HPDE6-E6E7 (cell line): ENCODE data around the gene NOS2.
"Not testable (repeated sequence)": the region's sequence is repeated elsewhere in the genome, so short reads cannot be mapped to it uniquely, and the experiment has no call there.

ENCODE experiments used
- DNase-seq: peaks from one replicate; pipeline ENCODE4 v3.0.0; 2011; ENCODE audit warnings: missing footprints; ENCODE audit errors: extremely low spot score

The NOS2 gene

DNA sequence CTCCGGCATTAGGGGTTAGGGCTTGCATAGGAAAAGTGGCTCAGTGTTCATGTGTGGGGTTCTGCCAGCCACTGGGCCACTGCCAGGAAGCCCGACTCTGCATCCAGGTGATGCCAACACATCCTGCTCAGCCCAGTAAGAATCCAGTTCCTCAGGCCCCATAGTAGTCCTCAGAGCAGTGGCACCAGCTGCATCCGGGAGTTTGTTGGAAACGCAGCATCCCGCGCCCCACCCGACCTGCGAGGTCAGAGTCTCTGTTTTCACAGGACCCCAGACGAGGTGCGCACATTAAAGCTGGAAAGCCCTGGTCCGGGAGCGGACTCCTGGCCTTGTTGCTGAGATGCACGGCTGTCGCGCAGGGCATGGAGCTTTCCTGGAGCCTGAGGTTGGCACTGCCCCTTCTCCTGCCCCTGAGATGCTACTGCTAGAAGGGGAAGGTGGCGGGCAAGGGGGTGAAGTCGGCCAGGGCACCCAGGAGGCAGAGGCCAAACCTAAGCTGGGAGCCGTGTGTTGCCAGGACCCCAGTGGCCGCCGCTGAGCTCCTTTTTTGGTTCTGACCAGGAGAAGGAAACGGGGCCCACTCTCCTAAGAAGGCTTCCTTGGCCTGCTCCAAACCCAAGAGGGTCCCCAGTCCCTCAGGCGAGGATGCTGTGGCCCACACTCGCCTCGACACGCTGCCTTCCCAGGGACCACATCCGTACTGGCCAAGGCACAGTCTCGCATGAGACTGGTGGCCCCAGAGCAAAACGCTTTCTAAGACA, 44.4 kb downstream of the NOS2 start:
- no peak for DNase-seq

DNA sequence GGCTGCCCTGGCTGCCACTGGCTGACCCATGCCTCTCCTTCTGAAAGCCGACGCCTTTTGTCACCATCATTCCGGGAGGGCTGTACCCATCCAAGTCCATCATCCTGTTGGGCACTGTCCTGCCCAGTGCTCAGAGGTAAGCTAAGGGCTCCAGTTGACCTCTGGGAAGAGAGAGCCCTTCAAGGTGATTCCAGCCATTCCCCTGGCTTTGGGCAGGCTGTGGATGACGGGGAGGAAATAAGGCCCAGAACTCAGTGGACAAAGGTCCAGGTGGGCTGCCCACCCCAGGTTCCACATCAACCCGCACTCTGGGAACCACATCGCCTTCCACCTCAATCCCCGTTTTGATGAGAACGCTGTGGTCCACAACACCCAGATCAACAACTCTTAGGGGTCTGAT, 45.8 kb downstream of the NOS2 start:
- DNase-seq, result no peak

DNA sequence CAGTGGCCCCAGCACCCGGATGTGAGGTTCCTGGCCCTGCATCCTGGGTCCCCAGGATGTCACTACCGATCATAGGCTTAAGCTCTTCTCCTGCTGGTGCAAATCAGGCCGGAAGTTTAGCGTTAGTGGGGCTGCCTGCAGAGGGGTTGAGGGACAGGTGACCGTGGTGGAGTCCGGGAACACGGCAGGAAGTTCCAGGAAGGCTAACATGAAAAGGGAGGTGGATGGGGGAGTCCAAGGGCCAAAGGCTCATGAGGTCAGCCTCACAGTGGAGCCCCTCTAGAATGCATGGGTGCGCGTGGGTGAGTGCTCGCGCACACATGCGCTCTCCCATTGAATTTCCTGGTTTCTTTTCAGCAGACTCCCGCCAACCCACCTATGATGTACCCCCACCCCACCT, 46.6 kb downstream of the NOS2 start:
- DNase-seq, result not testable (repeated sequence)

DNA sequence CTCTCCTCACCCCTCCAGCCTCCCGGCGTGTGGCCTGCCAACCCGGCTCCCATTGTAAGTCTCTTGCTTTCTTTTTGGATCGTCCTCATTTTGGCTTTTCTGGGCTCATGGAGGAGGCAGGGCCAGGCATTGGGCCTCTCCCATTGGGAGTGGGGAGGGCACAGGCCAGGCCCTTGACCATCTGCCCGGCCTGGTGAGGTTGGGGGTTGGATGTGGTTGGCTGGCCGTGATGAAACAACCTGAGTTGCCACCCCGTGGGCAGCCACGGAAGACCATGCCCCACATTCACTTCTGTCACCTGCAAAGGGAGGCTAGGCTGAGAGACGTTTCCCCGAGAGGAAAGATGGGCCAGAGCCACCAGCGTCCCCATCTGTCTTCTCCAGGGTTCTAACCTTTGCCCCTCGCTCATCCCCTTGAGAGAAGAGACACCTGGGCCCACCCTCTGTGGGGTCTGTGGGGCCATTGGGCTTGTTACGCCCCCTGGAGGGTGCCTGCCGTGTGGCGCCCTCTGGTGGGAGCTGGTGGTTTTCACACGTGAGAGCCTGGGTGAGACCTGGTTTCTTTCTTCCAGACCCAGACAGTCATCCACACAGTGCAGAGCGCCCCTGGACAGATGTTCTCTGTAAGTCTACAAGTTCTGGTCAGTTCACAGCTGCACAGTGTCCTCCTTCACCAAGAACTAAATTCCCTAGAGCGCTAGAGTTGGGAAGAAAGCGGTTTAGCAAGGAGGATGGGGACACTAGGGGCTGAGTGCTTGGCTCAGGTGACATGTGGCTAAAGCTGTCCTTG, 47.3 kb downstream of the NOS2 start:
- DNase-seq, result not testable (repeated sequence)

DNA sequence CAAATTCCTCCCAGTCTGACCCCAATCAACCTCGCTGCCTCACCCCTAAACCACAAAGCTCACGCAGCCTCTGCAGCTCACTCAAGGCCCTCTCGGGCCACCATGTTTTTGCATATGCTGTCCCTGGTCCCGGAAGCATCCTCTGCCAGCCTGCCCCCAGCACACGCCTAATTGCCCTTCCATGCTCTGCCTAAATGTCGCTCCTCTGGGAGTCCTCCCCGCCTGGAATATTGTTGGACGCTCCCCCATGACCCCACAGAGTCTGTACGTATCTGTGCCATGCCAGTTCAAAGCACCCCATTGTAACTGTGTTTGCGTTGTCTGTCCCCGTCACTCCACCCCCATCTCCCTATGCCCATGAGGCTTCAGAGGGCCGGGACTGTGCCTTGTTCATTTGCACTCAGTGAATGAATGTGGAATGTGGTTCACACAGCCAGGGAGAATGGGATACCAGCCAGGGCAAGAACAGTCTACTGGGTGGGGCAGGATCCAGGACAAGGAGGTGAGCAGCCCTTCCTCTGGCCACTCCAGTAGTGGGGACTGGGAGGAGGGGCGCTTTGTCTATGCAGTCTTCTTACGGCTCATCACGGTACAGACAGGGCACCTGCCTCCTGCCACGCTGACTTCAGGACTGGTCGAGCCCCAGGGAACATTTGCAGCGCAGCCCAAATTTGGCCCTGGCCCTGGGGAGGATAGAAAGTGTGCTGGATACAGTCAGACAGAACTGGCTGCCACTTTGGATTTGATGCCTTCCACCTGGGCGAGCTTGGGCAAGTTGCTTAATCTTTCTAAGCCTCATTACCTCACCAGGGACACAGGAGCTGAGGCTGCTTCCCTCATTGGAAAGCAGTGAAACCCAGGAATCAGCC, 48.5 kb downstream of the NOS2 start:
- DNase-seq, result no peak

DNA sequence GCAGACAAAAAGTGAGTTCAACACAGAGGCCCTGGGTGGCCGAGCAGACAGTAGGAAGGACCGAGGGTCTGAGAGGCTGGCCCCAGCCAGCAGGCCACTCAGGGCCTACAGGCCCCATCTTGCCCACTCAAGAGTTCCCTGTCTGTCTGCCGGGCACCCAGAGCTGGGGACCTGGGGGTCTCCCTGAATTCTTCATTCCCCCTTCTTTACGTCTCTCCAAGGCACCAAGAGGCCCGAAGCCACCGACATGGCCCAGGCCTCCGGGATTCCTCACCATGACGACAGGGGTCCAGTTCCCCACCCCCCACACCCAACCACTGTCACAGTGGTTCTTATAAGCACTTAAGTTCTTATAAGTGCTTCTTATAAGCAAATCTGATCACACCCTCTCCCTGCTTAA, 49.2 kb downstream of the NOS2 start:
- no peak for DNase-seq

DNA sequence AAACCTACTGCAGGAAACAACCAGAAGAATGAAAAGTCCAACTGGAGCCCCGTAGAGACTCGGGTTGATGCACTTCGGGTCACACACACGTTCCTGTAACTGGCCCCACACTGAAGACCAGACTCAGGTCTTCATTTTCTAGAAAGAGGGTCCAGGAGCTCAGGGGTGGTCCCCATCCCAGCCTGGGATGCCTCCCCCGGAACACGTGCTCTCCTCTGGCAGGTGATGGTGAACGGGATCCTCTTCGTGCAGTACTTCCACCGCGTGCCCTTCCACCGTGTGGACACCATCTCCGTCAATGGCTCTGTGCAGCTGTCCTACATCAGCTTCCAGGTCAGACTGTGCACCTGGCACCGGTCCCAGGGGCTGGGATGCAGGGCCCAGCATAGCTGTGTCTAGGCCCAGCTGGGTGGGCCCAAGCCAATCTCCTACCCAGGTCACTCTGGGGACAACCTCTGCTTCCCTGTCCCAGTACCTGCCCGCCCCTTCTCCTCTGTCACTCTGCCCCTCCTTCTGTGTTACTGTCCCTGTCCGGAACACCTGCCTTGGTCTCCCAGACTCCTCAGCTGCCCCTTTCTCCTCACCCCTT, 50.7 kb downstream of the NOS2 start:
- DNase-seq, result not testable (repeated sequence)

DNA sequence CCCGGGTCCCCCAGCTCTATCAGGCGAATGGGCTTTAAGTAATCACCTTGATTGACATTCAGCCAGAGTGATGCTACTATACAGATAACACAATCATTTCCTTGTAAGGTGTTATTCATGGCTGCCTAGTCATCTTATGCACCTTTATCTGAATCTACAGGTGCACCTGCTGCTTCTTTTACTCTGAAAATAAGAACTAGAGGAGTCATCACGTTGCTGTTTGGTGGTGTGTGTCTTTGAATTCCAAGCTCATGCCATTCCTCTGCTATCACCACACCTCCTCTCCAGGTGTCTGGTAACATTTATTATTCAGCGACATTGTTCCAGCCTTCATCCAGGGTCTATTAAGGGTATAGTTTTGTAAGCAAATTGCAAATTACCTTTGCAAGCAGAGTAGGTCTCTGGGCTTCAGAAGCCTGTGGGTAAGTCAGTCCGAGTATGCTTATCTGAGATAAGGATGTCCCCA, 51.9 kb downstream of the NOS2 start:
- no peak for DNase-seq

DNA sequence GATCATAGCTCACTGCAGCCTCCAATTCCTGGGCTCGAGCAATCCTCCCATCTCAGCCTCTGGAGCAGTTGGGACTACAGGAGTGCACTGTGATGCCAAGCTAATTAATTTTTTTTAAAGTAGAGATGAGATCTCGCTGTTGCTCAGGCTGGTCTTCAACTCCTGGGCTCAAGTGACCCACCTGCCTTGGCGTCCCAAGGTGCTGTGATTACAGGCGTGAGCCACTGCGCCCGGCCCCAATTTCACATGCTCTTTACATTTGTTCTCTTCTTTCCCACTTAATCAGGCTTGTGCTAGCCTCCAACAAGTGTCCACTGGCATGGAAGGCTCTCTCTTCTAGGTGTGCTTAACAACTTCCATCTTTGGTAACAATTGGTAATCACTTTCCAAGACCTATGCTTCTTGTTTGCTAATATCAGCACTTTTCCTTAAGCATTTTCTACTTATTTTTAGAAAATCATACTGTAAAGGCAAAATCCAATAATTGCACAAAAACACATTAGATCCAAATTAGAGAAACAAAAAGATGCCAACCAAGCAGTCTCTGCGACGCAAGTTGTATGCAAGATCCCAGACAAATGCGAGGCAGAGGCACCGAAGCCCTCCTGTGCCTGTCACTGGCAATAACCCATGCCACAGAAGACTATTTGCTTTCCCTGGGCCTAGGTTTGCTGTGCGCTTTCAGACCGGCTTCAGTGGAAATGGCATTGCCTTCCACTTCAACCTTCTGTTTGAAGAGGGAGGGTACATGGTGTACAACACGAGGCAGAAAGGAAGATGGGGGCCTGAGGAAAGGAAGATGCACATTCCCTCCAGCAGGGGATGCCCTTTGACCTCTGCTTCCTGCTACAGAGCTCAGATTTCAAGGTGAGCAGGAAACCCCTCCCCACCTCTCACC, 52.6 kb downstream of the NOS2 start:
- no peak for DNase-seq

DNA sequence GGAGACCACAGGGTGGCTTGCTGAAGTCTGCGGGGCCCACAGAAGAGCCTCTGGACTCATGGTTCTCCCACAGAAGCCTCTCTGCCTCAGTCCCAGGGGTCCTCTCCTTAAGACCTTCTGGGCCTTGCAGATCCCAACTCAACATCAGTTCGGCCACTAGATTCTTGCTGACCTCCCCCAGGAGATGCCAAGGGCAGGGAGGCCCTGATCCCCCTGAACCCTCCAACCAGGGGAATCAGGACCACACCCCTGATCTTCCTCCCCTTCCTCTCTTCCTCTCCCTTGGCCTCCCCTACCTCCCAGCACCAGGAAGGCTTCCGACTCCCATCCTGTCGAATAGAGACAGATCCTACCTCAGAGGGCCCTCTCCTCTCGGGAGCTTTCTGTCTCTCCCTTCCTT, 53.4 kb downstream of the NOS2 start:
- no peak for DNase-seq

DNA sequence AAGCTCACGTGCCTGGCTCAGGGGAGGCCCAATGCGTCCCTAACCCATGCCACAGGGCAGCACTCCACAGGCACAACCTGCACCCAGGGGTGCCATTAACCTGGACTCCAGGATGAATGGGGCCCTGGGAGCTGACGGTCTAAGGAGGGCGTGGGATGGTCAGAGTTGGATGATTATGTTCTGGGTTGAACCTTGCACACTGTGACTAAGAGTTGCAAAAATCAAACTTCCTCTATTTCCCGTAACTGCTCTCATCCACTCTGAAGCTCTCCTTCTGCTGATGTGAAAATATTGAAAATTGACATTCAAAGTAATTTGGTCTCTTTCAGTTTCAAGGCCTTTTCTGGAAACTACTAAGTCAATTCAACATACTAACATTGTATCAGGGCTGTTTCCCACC, 54.0 kb downstream of the NOS2 start:
- not testable (repeated sequence) for DNase-seq

DNA sequence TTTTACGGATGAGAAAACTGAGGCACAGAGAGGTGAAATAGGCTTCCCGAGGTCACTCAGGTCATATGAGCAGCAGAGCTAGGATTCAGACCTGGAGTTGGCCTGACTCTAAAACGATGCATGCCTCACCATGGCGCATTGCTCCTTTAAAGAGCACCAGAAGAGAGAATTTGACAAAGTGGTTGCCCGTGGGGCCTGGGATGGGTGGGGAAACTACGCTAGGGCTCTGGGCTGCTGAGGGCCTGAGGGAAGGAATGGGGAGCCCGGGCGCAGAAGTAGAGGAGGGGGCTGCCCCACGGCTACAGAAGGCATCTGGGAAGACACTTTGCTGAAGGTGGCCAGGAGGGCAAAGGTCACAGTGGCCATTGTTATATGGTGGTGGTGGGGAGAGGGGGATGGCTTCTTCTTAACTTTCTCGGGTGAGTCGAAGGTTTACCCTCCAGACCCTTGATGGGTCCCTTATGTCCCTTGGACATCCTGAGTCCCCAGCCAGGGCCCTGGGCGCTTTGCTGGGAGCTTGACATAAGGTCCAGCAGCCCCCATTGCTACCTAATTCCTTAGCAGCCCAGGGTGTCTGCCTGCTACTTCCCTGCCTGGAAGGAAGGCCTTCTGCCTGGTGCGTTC, 55.0 kb downstream of the NOS2 start:
- DNase-seq, result not testable (repeated sequence)

DNA sequence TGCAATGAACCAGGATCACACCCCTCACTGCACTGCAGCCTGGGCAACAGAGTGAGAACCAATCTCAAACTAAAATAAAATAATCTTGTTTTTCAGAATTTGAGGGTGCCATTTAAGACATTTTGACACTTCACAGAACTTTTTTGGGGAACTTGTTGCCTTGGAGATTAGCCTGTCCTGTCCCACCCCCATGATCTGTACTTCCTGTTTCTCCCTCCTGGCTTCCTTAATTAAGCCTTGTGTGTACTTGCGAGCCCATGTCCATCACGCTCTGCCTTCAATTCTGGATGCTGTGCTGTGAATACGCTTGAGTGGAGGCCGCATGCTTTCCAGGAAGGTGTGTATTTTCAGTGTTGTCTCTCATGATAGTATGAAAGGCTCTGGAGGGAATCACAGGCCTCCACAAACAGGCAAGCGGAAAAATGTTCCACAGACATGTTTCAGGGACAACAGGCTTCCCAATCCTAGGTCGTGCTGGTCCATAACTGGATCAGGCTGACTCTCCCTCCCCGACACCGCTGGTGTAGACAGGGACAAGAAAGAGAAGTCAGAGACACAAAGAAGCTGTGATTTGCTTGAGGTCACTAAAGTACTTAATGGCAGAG, 56.9 kb downstream of the NOS2 start:
- DNase-seq, result no peak

DNA sequence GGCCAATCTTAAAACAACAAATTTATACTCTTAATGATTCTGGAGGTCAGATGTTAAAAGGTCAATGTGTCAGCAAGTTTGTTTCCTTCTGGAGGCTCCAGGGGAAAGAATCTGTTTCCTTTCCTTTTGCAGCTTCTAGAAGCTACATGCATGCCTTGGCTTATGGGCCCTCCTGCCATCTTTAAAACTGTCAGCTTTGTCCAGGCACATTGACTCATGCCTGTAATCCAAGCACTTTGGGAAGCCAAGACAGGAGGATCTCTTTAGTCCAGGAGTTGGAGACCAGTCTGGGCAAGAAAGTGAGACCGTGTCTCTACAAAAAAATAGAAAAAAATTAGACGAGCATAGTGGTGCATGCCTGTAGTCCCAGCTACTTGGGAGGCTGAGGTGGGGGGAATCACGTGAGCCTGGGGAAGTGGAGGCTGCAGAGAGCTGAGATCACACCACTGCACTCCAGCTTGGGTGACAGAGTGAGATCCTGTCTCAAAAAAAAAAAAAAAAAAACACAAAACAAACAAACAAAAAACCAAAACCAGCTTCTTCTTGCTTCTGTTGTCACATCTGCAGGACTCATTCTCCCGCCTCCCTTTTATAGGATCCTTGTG, 58.3 kb downstream of the NOS2 start:
- no peak for DNase-seq

DNA sequence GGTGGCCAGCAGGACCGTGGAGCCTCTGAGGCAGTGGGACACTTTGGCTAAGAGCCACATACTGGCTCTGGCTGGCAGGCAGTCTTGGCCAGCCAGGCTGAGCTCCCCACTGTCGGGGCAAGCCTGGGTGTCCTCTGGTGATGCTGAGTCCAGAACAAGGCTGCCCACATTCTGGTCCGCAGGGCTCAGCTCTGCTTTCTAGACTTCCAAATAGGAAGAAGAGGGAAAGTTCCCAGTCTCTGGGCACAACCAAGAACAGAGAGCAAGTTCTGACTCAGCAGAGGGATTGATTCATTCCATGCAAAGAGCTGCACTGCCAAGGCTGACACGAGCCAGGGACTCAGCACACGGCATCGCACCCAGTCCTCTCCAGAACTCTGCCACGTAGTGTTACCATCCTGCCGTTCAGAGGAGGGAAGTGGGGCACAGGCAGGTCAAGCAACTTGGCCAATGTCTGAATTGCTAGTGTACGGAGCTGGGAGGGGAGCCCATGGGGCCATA, 58.9 kb downstream of the NOS2 start:
- DNase-seq, result no peak

DNA sequence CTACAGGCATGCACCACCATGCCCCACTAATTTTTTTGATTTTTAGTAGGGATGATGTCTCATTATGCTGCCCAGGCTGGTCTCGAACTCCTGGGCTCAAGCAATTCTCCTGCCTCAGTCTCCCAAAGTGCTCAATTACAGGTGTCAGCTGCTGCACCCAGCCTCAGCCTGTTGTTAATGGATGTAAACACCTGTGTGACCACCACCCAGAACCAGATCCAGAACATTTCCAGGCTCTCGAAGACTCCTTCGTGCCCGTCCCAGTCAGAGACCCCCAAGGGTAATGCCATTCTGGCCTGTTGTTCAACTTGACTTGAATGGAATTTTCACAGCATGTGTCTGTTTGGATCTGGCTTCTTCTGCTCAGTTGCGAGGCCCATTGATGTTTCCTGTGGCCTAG, 59.8 kb downstream of the NOS2 start:
- DNase-seq, result not testable (repeated sequence)

DNA sequence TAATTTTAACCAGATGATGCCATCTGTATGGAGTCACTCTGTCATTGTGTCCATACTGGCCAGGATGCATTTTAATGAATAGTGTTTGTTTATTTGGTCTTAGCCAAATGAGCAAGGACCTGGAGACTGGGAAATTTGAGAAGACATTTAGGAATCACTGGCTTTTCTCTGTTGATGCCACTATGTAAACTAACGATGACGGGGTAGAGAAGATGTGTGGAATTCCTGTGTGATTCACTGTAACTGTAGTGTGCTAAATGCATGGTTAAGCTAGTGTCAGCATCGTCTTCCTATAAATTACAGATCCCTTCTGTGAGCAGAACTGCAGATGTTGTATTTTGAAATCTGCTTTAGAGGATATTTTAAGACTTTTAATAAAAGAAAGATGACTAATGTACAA, 66.6 kb downstream of the NOS2 start:
- no peak for DNase-seq

DNA sequence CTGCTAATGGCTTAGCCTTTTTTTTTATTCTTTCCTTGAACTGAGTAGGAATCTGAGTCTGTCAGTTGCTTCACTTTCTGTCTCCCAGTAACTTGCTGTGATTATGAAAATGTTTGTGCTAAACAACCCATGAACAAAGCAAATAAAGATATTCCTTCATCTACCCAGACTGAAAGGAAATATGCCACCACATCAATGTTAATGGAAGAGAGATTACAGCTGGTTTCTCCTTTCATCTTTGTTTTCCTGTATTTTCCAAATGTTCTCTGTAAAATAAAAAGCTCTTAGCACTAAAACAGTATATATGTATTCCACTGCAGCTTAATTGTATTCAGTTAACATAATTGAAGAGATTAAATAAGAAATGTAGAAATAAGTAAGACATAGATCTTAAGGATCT, 67.6 kb downstream of the NOS2 start:
- not testable (repeated sequence) for DNase-seq

DNA sequence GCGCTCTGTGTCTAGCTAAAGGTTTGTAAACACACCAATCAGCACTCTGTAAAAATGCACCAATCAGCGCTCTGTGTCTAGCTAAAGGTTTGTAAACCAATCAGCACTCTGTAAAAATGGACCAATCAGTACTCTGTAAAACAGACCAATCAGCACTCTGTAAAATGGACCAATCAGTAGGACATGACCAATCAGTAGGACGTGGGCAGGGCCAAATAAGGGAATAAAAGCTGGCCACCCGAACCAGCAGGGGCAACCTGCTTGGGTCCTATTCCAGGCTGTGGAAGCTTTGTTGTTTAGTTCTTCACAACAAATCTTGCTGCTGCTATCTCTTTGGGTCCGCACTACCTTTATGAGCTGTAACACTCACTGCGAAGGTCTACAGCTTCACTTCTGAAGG, 74.3 kb downstream of the NOS2 start:
- not testable (repeated sequence) for DNase-seq
